Suppressor macrophage treated with lipopolysaccharide for 4 hours (primary cell): ENCODE results near the gene UBE2J1.
A peak's percentile ranks its signal among the peaks of the same experiment; 100 is the strongest.
"Not testable (repeated sequence)": the region's sequence is repeated elsewhere in the genome, so short reads cannot be mapped to it uniquely, and the experiment has no call there.

Source experiments
- DNase-seq: peaks from one replicate; pipeline ENCODE4 v3.0.0-alpha.2; 2020

UBE2J1 gene

GRCh38 chr6:89317067-89317466 lies 35.5 kb downstream of the UBE2J1 start:
- no peak for DNase-seq

GRCh38 chr6:89315249-89315885 lies 37.2 kb downstream of the UBE2J1 start, which contains the start of gene GABRR2:
TSS of gene GABRR2 (minus strand) at chr6:89315299. CDS start at chr6:89315165, 134 bp downstream.
- DNase-seq = no peak

GRCh38 chr6:89314692-89315091 lies 37.8 kb downstream of the UBE2J1 start:
- DNase-seq = no peak

GRCh38 chr6:89313006-89313405 lies 39.5 kb downstream of the UBE2J1 start:
- peak; percentile 66 for DNase-seq

- DNase-seq = peak; percentile 52
These were observed 40.5 kb downstream of the UBE2J1 start for GRCh38 chr6:89311853-89312531.

GRCh38 chr6:89311530-89311852 lies 41.0 kb downstream of the UBE2J1 start:
- no peak for DNase-seq

GRCh38 chr6:89310929-89311328 lies 41.6 kb downstream of the UBE2J1 start:
- DNase-seq = peak; percentile 61

GRCh38 chr6:89308525-89309395 lies 43.8 kb downstream of the UBE2J1 start:
- DNase-seq = no peak

GRCh38 chr6:89304517-89304916 lies 48.0 kb downstream of the UBE2J1 start:
- DNase-seq = not testable (repeated sequence)

GRCh38 chr6:89302936-89303335 lies 49.6 kb downstream of the UBE2J1 start:
- DNase-seq = no peak

GRCh38 chr6:89302195-89302770 lies 50.2 kb downstream of the UBE2J1 start:
- no peak for DNase-seq

- DNase-seq = no peak
These were observed 50.8 kb downstream of the UBE2J1 start for GRCh38 chr6:89301586-89302194.

- no peak for DNase-seq
These were observed 53.1 kb downstream of the UBE2J1 start for GRCh38 chr6:89299466-89299850.

- peak; percentile 73 for DNase-seq
These were observed 53.6 kb downstream of the UBE2J1 start for GRCh38 chr6:89298680-89299465.

- peak; percentile 35 for DNase-seq
These were observed 54.7 kb downstream of the UBE2J1 start for GRCh38 chr6:89297695-89298351.

- DNase-seq = no peak
These were observed 56.5 kb downstream of the UBE2J1 start for GRCh38 chr6:89295981-89296380.

GRCh38 chr6:89295116-89295515 lies 57.4 kb downstream of the UBE2J1 start:
- DNase-seq = not testable (repeated sequence)

- no peak for DNase-seq
These were observed 61.2 kb downstream of the UBE2J1 start for GRCh38 chr6:89291256-89291819.

- no peak for DNase-seq
These were observed 61.9 kb downstream of the UBE2J1 start for GRCh38 chr6:89290401-89291155.

- no peak for DNase-seq
These were observed 62.8 kb downstream of the UBE2J1 start for GRCh38 chr6:89289710-89290109.
